Measurements from ENCODE around the gene UST.

Gene UST

GRCh38 chr6:148881593-148882311, 134.9 kb downstream of the UST start:
- Histone ChIP-seq H3K27ac (no peak overlapping the region), H3K36me3 (replicated peaks) (no peaks in the 10 kb centered on the region), H3K4me3 (ENCODE audit: low read depth, low read length) (no peak overlapping the region), H3K27me3 (replicated peaks) (no peaks in the 10 kb centered on the region)
- TF ChIP-seq, protein P1, sequence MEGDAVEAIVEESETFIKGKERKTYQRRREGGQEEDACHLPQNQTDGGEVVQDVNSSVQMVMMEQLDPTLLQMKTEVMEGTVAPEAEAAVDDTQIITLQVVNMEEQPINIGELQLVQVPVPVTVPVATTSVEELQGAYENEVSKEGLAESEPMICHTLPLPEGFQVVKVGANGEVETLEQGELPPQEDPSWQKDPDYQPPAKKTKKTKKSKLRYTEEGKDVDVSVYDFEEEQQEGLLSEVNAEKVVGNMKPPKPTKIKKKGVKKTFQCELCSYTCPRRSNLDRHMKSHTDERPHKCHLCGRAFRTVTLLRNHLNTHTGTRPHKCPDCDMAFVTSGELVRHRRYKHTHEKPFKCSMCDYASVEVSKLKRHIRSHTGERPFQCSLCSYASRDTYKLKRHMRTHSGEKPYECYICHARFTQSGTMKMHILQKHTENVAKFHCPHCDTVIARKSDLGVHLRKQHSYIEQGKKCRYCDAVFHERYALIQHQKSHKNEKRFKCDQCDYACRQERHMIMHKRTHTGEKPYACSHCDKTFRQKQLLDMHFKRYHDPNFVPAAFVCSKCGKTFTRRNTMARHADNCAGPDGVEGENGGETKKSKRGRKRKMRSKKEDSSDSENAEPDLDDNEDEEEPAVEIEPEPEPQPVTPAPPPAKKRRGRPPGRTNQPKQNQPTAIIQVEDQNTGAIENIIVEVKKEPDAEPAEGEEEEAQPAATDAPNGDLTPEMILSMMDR (IDR thresholded peaks at IDR 0.05; ENCODE audit: low read depth, low read length, missing control alignments), result no peak
- in situ Hi-C loops (cut with HindIII; ENCODE audit: low pct_ligation_motif_present, low sequenced_read_pairs), result no loop called here
- DNase-seq, result no peak

DNA sequence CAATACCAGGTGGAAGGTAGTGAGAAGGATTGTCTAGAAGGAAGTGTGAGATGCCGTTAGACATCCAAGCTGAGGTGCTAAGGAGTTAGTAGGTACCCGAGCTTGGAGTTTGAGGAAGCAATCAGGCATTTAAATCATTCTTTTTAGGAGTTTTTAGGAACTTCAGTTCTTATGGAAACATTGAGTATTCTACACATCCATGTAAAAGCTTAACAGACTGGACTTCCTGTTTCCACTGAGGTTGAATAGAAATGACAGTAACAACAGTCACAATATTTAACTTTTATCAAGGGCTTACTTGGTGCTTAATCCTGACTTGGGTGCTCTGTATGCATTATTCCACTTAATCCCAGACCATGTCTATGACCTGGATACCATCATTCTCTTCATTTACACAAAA, 136.4 kb downstream of the UST start:
- H3K36me3 ChIP-seq (replicated peaks), result no peaks in the 10 kb centered on the region
- in situ Hi-C loops (cut with HindIII; ENCODE audit: low pct_ligation_motif_present, low sequenced_read_pairs), result no loop called here
- H3K4me3 ChIP-seq (ENCODE audit: low read depth, low read length), result no peak overlapping the region
- TF ChIP-seq, protein P1 (IDR thresholded peaks at IDR 0.05; ENCODE audit: low read depth, low read length, missing control alignments), result no peak
- no peak overlapping the region for H3K27ac ChIP-seq
- no peaks in the 10 kb centered on the region for H3K27me3 ChIP-seq (replicated peaks)
- no peak for DNase-seq

- no peaks in the 10 kb centered on the region for H3K27me3 ChIP-seq (replicated peaks)
- H3K36me3 ChIP-seq (replicated peaks), result no peaks in the 10 kb centered on the region
- no peak overlapping the region for H3K27ac ChIP-seq
- no peak overlapping the region for H3K4me3 ChIP-seq (ENCODE audit: low read depth, low read length)
- TF ChIP-seq, protein P1 (IDR thresholded peaks at IDR 0.05; ENCODE audit: low read depth, low read length, missing control alignments), result no peak
- in situ Hi-C loops (cut with HindIII; ENCODE audit: low pct_ligation_motif_present, low sequenced_read_pairs), result no loop called here
- DNase-seq, result no peak
Measured at GRCh38 chr6:148884461-148884860, 137.6 kb downstream of the UST start.

GRCh38 chr6:148885136-148885865, 138.5 kb downstream of the UST start:
- Histone ChIP-seq H3K27ac (no peak overlapping the region), H3K27me3 (replicated peaks) (no peaks in the 10 kb centered on the region), H3K36me3 (replicated peaks) (no peaks in the 10 kb centered on the region), H3K4me3 (ENCODE audit: low read depth, low read length) (no peak overlapping the region)
- TF ChIP-seq, protein P1 (IDR thresholded peaks at IDR 0.05; ENCODE audit: low read depth, low read length, missing control alignments), result no peak
- no peak for DNase-seq
- in situ Hi-C loops (cut with HindIII; ENCODE audit: low pct_ligation_motif_present, low sequenced_read_pairs), result no loop called here

GRCh38 chr6:148885925-148886845, 139.4 kb downstream of the UST start:
- no peak overlapping the region for H3K4me3 ChIP-seq (ENCODE audit: low read depth, low read length)
- H3K27ac ChIP-seq, result no peak overlapping the region
- no peak for DNase-seq
- TF ChIP-seq, protein P1 (IDR thresholded peaks at IDR 0.05; ENCODE audit: low read depth, low read length, missing control alignments), result no peak
- no peaks in the 10 kb centered on the region for H3K36me3 ChIP-seq (replicated peaks)
- in situ Hi-C loops (cut with HindIII; ENCODE audit: low pct_ligation_motif_present, low sequenced_read_pairs), result no loop called here
- no peaks in the 10 kb centered on the region for H3K27me3 ChIP-seq (replicated peaks)
